HG03442 (cell line): Measurements from ENCODE around the gene MBD6.
"Not testable (repeated sequence)": the region's sequence is repeated elsewhere in the genome, so short reads cannot be mapped to it uniquely, and the experiment has no call there.

Source experiments
- ATAC-seq: cut with Tn5 transposase; IDR thresholded peaks from one replicate; pipeline ENCODE4 v1.9.1; 2021; ENCODE audit warnings: mild to moderate bottlenecking, moderate library complexity; ENCODE audit not compliant: unreplicated experiment

MBD6 gene

DNA sequence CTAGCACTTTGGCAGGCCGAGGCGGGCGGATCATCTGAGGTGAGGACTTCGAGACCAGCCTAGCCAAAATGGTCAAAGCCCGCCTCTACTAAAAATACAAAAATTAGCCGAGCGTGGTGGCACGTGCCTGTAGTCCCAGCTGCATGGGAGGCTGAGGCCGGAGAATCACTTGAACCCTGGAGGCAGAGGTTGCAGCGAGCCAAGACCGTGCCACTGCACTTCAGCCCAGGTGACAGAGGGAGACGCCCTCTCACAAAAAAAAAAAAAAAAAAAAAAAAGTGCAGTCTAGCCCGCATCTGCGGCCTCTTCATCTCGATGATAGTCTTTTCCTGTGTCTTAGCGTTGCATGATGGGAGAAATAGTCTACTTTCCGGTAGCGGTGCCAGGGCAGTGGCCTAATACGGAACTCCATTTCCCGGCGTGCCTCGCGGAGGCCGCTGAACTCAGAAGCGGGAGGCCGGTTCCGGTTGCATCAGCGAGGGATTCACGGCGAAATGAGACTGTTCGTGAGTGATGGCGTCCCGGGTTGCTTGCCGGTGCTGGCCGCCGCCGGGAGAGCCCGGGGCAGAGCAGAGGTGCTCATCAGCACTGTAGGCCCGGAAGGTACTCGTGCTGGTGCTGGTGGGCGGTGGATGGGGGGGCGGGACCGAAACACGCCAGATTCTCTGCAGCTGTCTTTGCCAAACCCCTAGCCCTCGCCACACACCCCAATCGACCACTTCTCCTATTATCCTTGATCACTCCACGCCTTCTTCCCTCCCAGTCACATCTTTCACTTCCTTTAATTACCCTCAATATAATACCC lies 34.8 kb upstream of the MBD6 start, which contains the start of gene MARS1:
TSS of gene MARS1 (plus strand) at position 472 of the 805 bp plus-strand sequence. CDS start at position 495, 23 bp downstream.
- peak; percentile 97 for ATAC-seq

DNA sequence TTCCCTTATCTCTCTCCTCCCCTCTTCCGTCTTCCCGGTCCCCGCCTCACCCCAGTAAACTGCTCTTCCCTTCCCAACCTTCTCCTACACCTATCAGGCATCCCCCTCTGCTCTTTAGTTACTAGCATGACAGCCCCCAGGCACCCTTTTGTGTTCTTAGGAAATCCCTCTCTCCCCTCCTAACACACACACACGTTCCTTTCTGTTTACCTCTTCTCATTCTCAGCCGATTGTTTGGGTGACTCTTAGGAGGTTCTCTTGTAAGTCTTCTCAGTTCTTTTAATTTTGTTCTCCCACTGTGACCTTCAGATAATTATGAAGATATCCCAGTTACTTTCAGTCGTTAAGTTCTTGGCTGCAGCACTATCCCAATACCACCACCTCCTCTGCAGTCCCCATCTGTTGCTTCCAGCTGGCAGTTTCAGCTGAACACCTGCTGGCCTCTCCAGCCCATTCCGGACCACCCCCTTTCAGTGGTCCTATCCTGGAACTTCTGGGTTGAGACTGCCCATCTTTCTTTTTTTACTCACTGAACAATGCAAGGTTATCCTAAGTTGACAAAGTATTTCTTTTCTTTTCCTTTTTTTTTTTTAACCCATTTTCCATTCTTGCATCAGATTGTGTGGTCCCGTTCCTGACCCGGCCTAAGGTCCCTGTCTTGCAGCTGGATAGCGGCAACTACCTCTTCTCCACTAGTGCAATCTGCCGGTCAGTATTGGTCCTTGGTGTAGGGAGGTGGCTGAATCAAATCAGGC lies 34.0 kb upstream of the MBD6 start:
- ATAC-seq: no peak

DNA sequence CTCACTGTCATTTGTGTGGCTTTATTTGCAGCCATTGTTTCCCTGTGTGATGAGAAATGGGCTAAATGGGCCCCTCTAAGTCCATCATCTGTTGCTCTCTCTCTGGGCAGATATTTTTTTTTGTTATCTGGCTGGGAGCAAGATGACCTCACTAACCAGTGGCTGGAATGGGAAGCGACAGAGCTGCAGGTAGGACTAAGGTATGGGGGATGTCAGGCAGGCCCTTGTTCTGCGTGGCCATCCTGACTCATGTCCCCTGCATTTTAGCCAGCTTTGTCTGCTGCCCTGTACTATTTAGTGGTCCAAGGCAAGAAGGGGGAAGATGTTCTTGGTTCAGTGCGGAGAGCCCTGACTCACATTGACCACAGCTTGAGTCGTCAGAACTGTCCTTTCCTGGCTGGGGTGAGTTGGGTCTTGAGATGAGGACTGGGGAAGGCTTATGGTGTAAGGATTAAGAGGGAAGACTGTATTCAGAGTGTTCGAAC lies 33.4 kb upstream of the MBD6 start:
- ATAC-seq: no peak

DNA sequence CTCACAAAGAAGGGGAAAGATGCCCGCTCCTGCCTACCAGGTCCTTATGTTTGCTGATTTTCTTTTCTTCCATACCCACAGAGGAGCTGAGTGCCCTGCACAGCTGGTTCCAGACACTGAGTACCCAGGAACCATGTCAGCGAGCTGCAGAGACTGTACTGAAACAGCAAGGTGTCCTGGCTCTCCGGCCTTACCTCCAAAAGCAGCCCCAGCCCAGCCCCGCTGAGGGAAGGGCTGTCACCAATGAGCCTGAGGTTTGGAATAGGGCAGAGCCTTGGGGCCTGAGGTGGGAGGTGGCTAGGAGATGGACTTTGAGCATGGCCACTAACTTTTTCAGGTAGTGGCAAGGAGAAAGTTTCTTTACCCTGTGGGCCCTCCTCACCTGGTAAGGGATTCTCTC lies 32.5 kb upstream of the MBD6 start:
- ATAC-seq: no peak

DNA sequence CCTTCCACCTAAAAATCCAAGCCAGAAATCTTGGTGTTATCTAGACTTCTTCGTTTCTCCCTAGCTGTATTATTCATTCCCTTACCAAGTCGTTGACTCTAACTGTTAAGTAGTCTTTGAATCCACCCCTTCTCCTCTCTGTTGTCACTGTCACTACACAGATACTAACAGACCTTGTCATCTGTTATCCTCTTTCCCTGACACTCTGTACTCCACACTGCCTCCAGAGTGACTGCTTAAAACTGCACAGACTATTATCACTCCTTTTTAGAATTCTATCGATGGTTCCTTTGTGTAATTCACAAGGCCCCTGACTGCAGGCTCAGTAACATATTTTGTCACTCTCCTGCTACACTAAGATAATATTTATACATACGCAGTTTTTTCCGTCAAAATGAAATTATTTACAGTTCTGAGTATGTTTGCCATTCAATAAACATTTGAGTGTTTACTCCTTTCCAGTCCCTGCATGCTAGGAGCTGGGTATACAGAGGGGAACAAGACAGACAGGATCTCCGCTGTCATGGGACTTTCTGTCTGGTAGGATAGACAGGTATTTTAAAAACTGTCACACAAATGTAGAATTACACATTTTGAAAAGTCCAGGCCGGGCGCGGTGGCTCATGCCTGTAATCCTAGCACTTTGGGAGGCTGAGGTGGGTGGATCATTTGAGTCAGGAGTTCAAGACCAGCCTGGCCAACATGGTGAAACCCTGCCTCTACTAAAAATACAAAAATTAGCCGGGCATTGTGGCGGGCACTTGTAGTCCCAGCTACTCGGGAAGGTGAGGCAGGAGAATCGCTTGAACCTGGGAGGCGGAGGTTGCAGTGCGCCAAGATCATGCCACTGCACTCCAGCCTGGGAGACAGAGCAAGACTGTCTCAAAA lies 31.0 kb upstream of the MBD6 start:
- ATAC-seq: no peak

DNA sequence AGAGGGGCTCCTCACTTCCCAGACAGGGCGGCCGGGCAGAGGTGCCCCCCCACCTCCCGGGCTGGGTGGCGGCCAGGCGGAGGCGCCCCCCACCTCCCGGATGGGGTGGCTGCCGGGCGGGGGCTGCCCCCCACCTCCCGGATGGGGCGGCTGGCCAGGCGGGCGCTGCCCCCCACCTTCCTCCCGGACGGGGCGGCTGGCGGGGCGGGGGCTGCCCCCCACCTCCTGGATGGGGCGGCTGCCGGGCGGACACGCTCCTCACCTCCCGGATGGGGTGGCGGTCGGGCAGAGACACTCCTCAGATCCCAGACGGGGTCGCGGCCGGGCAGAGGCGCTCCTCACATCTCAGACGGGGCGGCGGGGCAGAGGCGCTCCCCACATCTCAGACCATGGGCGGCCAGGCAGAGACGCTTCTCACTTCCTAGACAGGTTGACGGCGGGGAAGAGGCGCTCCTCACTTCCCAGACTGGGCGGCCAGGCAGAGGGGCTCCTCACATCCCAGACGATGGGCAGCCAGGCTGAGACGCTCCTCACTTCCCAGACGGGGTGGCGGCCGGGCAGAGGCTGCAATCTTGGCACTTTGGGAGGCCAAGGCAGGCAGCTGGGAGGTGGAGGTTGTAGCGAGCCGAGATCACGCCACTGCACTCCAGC lies 27.4 kb upstream of the MBD6 start:
- ATAC-seq: not testable (repeated sequence)

DNA sequence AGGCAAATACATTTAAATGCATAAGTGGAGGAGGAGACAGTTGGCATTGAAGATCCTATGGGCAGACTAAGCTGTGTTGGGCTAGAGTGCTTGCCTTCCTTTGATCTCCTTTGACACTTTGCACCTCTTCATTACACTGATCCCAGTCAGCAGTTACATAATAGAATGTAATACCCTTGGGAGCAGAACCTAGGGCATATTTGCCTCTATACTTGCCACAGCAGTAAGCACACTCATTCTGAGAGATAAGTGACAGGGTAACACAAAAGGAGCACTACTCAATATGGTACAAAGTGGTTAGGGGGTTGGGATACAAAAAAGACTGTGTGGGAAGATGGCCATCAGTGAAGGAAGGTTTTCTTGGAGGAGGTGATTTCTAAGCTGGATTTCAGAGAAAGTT lies 25.8 kb upstream of the MBD6 start:
- ATAC-seq: peak; percentile 55

DNA sequence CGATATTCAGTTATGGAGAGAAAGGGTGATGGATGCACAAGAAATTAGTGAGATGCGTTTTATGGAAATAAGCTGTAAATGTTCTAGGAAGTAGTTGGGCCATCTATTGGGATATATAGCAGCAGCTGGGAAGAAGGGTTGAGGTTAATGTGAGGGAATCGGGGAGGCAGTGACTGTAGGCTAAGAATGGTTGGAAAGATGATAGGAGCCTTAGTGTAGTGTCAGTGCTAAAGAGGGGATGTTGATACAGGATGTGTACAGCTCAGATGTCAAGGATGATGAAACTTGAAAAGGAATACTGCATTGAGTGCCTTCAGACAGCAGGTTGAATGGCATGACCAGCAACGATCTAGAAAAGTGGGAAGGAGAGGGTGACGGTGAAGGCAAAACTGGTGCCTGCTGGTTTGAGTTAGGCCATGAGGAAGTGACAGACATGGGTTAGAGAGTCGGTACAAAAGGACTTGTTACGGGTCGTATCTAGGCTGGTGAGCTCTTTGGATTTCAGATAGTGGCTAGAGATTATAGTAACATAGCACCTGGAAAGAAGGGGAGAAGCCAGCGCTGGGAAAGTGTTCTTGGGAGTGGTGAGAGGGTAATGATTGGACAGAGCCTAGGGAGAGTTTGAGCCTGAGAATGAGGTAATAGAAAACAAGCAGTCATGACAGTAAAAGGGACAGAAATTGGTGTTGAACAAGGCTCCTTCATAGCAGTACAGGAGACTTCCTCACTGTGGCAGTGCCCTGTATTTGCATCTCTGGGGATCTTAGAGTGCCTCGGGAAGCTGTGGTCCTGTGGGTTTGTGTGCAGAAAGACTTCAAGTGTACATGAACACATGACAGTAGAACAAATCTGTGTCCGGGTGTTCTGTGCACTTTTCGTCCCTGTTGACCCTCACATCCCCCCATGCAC lies 25.1 kb upstream of the MBD6 start:
- ATAC-seq: no peak

DNA sequence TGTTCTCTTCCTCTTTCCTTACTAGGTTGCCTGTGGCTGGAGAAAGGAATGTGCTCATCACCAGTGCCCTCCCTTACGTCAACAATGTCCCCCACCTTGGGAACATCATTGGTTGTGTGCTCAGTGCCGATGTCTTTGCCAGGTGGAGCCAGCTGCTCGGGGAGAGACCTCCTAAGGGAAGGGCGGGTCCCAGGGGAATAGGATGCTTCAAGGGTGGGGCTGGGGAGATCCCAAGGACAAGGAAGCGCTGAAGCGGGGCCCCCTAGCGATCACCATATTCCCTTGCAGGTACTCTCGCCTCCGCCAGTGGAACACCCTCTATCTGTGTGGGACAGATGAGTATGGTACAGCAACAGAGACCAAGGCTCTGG lies 24.5 kb upstream of the MBD6 start:
- no peak for ATAC-seq

DNA sequence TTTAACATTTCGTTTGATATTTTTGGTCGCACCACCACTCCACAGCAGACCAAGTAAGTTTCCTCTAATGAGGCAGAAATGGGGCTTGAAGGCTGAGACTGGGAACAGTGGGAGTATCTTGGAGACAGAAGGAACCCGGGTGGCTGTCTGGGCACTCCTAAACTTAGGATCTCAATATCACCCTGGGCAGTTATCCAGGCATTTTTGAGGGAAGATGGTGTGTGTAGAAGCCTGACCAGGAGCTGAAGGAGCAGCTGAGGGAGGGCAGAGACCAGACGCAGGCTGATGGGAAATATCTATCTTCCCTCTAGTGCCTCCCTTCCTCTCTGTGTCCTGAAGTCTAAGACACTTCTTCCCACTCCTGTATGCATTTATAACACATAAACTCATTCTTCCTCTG lies 24.1 kb upstream of the MBD6 start:
- no peak for ATAC-seq

DNA sequence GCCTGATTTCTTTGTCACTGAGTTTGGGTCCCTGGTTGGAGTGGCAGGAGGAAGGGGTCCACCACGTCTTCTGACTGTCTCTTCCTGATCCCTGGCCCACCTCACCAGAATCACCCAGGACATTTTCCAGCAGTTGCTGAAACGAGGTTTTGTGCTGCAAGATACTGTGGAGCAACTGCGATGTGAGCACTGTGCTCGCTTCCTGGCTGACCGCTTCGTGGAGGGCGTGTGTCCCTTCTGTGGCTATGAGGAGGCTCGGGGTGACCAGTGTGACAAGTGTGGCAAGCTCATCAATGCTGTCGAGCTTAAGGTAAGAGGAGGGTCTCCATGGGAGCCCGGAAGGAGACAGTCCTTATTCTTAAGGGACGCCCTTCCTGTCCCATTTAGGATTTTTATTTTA lies 22.4 kb upstream of the MBD6 start:
- no peak for ATAC-seq

DNA sequence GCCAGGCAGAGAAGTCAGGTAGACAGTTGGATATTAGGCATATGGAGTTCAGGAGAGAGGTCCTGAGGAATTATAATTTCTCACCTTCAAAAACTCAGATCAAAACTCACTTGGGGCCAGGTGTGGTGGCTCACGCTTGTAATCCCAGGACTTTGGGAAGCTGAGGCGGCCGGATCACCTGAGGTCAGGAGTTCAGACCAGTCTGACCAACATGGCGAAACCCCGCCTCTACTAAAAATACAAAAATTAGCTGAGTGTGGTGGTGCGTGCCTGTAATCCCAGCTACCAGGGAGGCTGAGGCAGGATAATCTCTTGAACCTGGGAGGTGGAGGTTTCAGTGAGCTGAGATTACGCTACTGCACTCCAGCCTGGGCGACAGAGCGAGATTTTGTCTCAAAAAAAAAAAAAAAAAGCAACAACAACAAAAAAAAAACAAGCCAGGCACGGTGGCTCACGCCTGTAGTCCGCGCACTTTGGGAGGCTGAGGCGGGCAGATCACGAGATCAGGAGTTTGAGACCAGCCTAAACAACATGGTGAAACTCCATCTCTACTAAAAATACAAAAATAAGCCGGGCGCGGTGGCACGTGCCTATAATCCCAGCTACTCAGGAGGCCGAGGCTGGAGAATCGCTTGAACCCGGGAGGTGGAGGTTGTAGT lies 20.2 kb upstream of the MBD6 start:
- ATAC-seq: not testable (repeated sequence)

DNA sequence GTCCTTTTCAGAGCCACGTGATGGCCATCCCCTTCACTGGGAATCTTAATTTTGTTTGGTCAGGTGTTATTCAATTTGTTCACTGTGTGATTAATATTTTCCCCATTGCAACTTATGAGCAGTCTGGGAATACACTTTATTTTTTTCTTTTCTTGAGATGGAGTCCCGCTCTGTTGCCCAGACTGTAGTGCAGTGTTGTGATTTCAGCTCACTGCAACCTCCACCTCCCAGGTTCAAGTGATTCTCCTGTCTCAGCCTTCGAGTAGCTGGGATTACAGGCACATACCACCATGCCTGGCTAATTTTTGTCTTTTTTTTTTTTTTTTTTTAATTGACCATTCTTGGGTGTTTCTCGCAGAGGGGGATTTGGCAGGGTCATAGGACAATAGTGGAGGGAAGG lies 16.1 kb upstream of the MBD6 start:
- not testable (repeated sequence) for ATAC-seq

DNA sequence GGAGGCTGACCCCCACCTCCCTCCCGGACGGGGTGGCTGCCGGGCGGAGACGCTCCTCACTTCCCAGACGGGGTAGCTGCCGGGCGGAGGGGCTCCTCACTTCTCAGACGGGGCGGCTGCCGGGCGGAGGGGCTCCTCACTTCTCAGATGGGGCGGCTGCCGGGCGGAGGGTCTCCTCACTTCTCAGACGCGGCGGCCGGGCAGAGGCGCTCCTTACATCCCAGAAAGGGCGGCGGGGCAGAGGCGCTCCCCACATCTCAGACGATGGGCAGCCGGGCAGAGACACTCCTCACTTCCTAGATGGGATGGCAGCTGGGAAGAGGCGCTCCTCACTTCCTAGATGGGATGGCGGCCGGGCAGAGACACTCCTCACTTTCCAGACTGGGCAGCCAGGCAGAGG lies 14.8 kb upstream of the MBD6 start:
- ATAC-seq: not testable (repeated sequence)

DNA sequence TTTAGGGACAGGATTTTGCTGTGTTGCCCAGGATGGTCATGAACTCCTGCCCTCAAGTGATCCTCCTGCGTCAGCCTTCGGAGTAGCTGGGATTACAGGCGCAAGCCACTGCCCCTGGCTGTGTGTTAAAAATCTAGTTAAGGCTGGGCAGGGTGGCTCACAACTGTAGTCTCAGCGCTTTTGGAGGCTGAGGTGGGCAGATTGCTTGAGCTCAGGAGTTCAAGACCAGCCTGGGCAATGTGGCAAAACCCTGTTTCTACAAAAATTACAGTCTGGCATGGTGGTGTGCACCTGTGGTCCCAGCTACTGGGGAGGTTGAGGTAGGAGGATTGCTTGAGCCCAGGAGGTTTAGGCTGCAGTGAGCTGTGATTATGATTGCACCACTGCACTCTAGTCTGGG lies 11.5 kb upstream of the MBD6 start:
- no peak for ATAC-seq

DNA sequence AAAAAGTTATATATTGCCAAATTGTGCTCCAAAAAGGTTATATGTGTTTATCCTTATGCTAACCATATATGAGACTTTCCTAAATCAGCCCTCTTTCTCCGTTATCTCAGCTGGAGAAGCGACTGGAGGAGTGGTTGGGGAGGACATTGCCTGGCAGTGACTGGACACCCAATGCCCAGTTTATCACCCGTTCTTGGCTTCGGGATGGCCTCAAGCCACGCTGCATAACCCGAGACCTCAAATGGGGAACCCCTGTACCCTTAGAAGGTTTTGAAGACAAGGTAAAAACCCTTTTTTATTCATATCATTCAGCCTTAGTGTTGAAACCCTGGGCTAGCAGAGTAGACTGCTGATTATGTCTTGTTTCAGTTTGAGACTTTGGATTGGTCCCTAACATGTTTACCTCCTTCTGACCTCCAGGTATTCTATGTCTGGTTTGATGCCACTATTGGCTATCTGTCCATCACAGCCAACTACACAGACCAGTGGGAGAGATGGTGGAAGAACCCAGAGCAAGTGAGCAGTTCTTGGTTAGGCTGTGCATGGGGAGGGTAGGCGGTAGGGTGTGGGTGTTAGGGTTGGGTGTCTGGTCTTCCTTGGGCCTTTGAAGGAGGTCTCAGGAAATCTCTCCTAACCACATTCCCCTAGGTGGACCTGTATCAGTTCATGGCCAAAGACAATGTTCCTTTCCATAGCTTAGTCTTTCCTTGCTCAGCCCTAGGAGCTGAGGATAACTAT lies 10.9 kb upstream of the MBD6 start:
- ATAC-seq: no peak

DNA sequence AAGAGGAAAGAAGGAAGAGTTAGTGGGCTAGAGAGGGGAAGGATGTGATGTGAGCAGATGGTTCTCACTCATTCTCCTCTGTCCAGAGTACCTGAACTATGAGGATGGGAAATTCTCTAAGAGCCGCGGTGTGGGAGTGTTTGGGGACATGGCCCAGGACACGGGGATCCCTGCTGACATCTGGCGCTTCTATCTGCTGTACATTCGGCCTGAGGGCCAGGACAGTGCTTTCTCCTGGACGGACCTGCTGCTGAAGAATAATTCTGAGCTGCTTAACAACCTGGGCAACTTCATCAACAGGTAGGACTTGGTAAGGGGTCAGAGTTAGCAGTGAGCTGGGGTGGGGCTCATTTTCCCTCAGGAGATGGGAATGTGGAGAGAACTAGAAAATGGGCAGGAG lies 10.0 kb upstream of the MBD6 start:
- ATAC-seq: no peak

DNA sequence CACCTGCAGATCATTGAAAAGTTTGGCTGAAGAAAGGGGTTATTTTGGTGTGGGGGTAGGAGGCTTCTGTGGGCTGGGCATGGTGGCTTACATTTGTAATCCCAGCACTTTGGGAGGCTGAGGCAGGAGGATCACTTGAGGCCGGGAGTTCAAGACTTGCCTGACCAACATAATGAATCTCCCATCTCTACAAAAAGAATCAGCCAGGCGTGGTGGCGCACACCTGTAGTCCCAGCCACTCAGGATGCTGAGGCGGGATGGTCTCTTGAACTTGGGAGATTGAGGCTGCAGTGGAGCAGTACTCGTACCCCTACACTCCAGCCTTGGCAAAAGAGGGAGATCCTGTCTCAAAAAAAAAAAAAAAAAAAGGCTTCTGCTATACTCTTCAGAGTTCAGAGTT lies 9.4 kb upstream of the MBD6 start:
- no peak for ATAC-seq
